H1 (cell line): ENCODE results near the gene TMCC1. TPM values are rescaled to one million over a fixed set of nuclear protein-coding genes. Genes with fewer than 3 reads are reported as not detected.

Experiments
- CHD7 ChIP-seq: fragments of 300-600 bp; sonication (generic); IDR thresholded peaks from 2 replicates; pipeline ENCODE4 v1.7.1; 2012; ENCODE audit warnings: low read length, moderate library complexity, mild to moderate bottlenecking, inconsistent platforms; ENCODE audit not compliant: insufficient replicate concordance
- CTBP2 ChIP-seq: IDR thresholded peaks from 2 replicates; pipeline ENCODE4 v1.7.0; 2011; ENCODE audit warnings: borderline replicate concordance, mild to moderate bottlenecking, moderate library complexity, mixed read lengths, low read length; ENCODE audit not compliant: insufficient read depth, insufficient read length
- HDAC2 ChIP-seq, 2 experiments: fragments of 300-600 bp in 1 of 2; sonication (generic) in 1 of 2; IDR thresholded peaks; 2 replicates each; pipeline ENCODE4 v1.6.1; 2011 to 2012; ENCODE audit warnings: low read depth in 2 of 2, low read length in 2 of 2, mild to moderate bottlenecking in 2 of 2, moderate library complexity in 2 of 2, borderline replicate concordance in 1 of 2, inconsistent platforms in 1 of 2
- KDM5A ChIP-seq: fragments of 200-600 bp; IDR thresholded peaks from 2 replicates; pipeline ENCODE4 v1.7.1; 2012; ENCODE audit warnings: mild to moderate bottlenecking, low read length, inconsistent platforms, mixed read lengths
- polyA plus RNA-seq, 7 experiments: library from polyadenylated mRNA; depleted of rRNA in 3 of 7; stranded (reverse) in 5 of 7; unstranded in 2 of 7; fragments of >200 nt in 5 of 7; fragments of 200-250 nt in 2 of 7; gene quantifications; 1 replicate in 5 of 7; 2 replicates in 1 of 7; 4 replicates in 1 of 7; pipeline versions ENCODE4 v1.2.1 to v1.2.3, GENCODE V29; 2011 to 2013; ENCODE audit warnings: missing spikeins in 2 of 7, mixed read lengths in 2 of 7
- total RNA-seq: library from RNA; stranded (reverse); fragmentation: NEBNext Ultra II Directional; extraction: Animal tissue kit (Norgen Biotek cat#: 25700); gene quantifications from 2 replicates; pipeline ENCODE4 v1.2.1, GENCODE V29; 2021

Gene TMCC1
- total and polyA plus RNA-seq, 2 of the 8 experiments (the other 6 are each of a cell fraction or from before 2014, with no cell fraction given): 10.4 to 27.1 TPM

- TF ChIP-seq CHD7 (no peak), CTBP2 (no peak), KDM5A (no peak), HDAC2 (IDR thresholded peaks at IDR 0.05; ENCODE audit: borderline replicate concordance in 1 of 2, low read depth in 2 of 2, low read length in 2 of 2) (peak in 1 of 2 experiments; percentile 62; a peak in 1 of 4 replicates)
These were observed 290.6 kb downstream of the TMCC1 start (continued) for GRCh38 chr3:129602730-129603560.
